Middle frontal gyrus (tissue), 1 donor: Measurements from ENCODE around the gene BPGM.

Source experiments
- DNase-seq: peaks from one replicate; pipeline ENCODE4 v3.0.0-alpha.2; 2015; ENCODE audit warnings: low spot score; ENCODE audit errors: extremely low spot score

The BPGM gene

GRCh38 chr7:134695321-134695860, 48.7 kb downstream of the BPGM start:
- DNase-seq, result no peak

GRCh38 chr7:134696261-134696660, 49.6 kb downstream of the BPGM start:
- DNase-seq, result no peak

GRCh38 chr7:134697205-134697886, 50.7 kb downstream of the BPGM start:
- DNase-seq, result no peak

- DNase-seq, result no peak
Observed at GRCh38 chr7:134698481-134698880, 51.8 kb downstream of the BPGM start.

GRCh38 chr7:134699021-134699818, 52.6 kb downstream of the BPGM start:
- DNase-seq, result no peak

GRCh38 chr7:134699899-134700298, 53.2 kb downstream of the BPGM start:
- DNase-seq, result no peak

GRCh38 chr7:134701272-134701671, 54.6 kb downstream of the BPGM start:
- no peak for DNase-seq

GRCh38 chr7:134702366-134703240, 56.0 kb downstream of the BPGM start:
- no peak for DNase-seq

- no peak for DNase-seq
Observed at GRCh38 chr7:134703241-134703594, 56.6 kb downstream of the BPGM start.

- no peak for DNase-seq
Observed at GRCh38 chr7:134703782-134704181, 57.1 kb downstream of the BPGM start.

- no peak for DNase-seq
Observed at GRCh38 chr7:134704827-134705226, 58.2 kb downstream of the BPGM start.

GRCh38 chr7:134705716-134706115, 59.1 kb downstream of the BPGM start:
- no peak for DNase-seq

- DNase-seq, result no peak
Observed at GRCh38 chr7:134706468-134706867, 59.8 kb downstream of the BPGM start.

GRCh38 chr7:134707663-134708378, 61.2 kb downstream of the BPGM start:
- no peak for DNase-seq

GRCh38 chr7:134708692-134709091, 62.0 kb downstream of the BPGM start:
- no peak for DNase-seq

- DNase-seq, result no peak
Observed at GRCh38 chr7:134709197-134709596, 62.5 kb downstream of the BPGM start.

GRCh38 chr7:134710511-134710853, 63.8 kb downstream of the BPGM start:
- DNase-seq, result no peak

GRCh38 chr7:134710854-134711624, 64.4 kb downstream of the BPGM start:
- no peak for DNase-seq

GRCh38 chr7:134712196-134712595, 65.5 kb downstream of the BPGM start:
- DNase-seq, result no peak

- no peak for DNase-seq
Observed at GRCh38 chr7:134714470-134715205, 68.0 kb downstream of the BPGM start.
